A549 (cell line): ENCODE measurements around the gene INPP4B.

Experiments
- BHLHE40 ChIP-seq: IDR thresholded peaks from 2 replicates; pipeline ENCODE4 v1.6.1; 2012; ENCODE audit warnings: low read depth, low read length, inconsistent platforms
- CEBPB ChIP-seq, 2 experiments: fragments of >200 bp in 1 of 2; sonication (Bioruptor Twin) in 1 of 2; formaldehyde crosslinking in 1 of 2; IDR thresholded peaks; 2 replicates each; pipeline ENCODE4 v1.6.1; 2012 to 2016
- EHMT2 ChIP-seq: fragments of 200-600 bp; sonication (generic); IDR thresholded peaks from 2 replicates; pipeline ENCODE4 v1.6.1; 2016; ENCODE audit warnings: antibody characterized with exemption, low read depth, mild to moderate bottlenecking, moderate library complexity
- MAFK ChIP-seq: fragments of 450-650 bp; IDR thresholded peaks from 2 replicates; pipeline ENCODE4 v1.6.1; 2014; ENCODE audit not compliant: partially characterized antibody
- TF ChIP-seq, protein P1 (sequence below): fragments of >200 bp; sonication (Bioruptor Twin); formaldehyde crosslinking; IDR thresholded peaks from 3 replicates; pipeline ENCODE4 v1.5.1; 2016

- TF ChIP-seq, protein P1, sequence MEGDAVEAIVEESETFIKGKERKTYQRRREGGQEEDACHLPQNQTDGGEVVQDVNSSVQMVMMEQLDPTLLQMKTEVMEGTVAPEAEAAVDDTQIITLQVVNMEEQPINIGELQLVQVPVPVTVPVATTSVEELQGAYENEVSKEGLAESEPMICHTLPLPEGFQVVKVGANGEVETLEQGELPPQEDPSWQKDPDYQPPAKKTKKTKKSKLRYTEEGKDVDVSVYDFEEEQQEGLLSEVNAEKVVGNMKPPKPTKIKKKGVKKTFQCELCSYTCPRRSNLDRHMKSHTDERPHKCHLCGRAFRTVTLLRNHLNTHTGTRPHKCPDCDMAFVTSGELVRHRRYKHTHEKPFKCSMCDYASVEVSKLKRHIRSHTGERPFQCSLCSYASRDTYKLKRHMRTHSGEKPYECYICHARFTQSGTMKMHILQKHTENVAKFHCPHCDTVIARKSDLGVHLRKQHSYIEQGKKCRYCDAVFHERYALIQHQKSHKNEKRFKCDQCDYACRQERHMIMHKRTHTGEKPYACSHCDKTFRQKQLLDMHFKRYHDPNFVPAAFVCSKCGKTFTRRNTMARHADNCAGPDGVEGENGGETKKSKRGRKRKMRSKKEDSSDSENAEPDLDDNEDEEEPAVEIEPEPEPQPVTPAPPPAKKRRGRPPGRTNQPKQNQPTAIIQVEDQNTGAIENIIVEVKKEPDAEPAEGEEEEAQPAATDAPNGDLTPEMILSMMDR, result no peak
- TF ChIP-seq MAFK (no peak), CEBPB (IDR thresholded peaks at IDR 0.05) (no peak), EHMT2 (no peak), BHLHE40 (no peak)
Observed at GRCh38 chr4:142615324-142615665, 230.8 kb downstream of the INPP4B start.
